ENCODE measurements around the gene USP33. TPM values are rescaled to one million over a fixed set of nuclear protein-coding genes. Genes with fewer than 3 reads are reported as not detected.

Gene USP33
- total and polyA plus RNA-seq, 2 of the 13 experiments (the other 11 are each of a cell fraction or from before 2014, with no cell fraction given) = 32.0 to 49.1 TPM

GRCh38 chr1:77762072-77762476, 2.4 kb upstream of the USP33 start:
- Histone ChIP-seq H3K27me3 (ENCODE audit: control insufficient read depth in 1 of 2, insufficient read depth in 2 of 2, low read length in 2 of 2) (peaks cover 0 to 1% of the 10 kb centered on the region in 2 experiments; a peak in 1 of 5 replicates), H2AFZ (ENCODE audit: low read length) (no peak overlapping the region), H3K36me3 (replicated peaks in 1 of 2; ENCODE audit: control insufficient read depth in 1 of 2, insufficient read depth in 2 of 2, low read length in 2 of 2) (no peaks in the 10 kb centered on the region), H4K20me1 (ENCODE audit: insufficient read depth, low read length) (peaks cover 11% of the 10 kb centered on the region; the same call in 1 of the 2 replicates), H3K4me1 (ENCODE audit: insufficient read depth, low read length) (peaks cover 16% of the 10 kb centered on the region), H3K9me3 (ENCODE audit: low read length) (no peaks in the 10 kb centered on the region), H3K27ac (ENCODE audit: extremely low read length, insufficient read depth, low read length) (no peak overlapping the region), H3K9ac (ENCODE audit: insufficient read depth, low read depth, low read length) (no peak overlapping the region), H3K79me2 (ENCODE audit: insufficient read depth, low read length) (peaks cover 18% of the 10 kb centered on the region), H3K4me3 (replicated peaks in 1 of 3; ENCODE audit: insufficient read depth in 1 of 3, low read depth in 2 of 3, low read length in 3 of 3) (no peak overlapping the region), H3K4me2 (ENCODE audit: low read depth, low read length) (no peak overlapping the region)
- ATAC-seq (no peak), FAIRE-seq (no peak), DNase-seq (ENCODE audit: low spot score) (peak; percentile 33)
- ChIA-PET POLR2A (no interaction called here), CTCF (ENCODE audit: low intra/inter-chr PET ratio, low total read pairs) (no interaction called here)
- no TSS peak for BruUV-seq (replicated peaks)
- in situ Hi-C loops (cut with HindIII; ENCODE audit: extremely low pct_ligation_motif_present, low pct_unique_long_range_greater_than_20kb) (no loop called here), intact Hi-C loops (cut with micrococcal nuclease; ENCODE audit: unreplicated experiment) (no loop called here)
- TF ChIP-seq, protein P1, sequence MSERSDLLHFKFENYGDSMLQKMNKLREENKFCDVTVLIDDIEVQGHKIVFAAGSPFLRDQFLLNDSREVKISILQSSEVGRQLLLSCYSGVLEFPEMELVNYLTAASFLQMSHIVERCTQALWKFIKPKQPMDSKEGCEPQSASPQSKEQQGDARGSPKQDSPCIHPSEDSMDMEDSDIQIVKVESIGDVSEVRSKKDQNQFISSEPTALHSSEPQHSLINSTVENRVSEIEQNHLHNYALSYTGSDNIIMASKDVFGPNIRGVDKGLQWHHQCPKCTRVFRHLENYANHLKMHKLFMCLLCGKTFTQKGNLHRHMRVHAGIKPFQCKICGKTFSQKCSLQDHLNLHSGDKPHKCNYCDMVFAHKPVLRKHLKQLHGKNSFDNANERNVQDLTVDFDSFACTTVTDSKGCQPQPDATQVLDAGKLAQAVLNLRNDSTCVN (CRISPR knock-in tag; IDR thresholded peaks at IDR 0.05; ENCODE audit: borderline replicate concordance) = peak; percentile 100
- no peak for TF ChIP-seq CBX5 (CRISPR knock-in tag; IDR thresholded peaks at IDR 0.05; ENCODE audit: borderline replicate concordance)
- peak; percentile 46 for TF ChIP-seq MAFF (IDR thresholded peaks at IDR 0.05; ENCODE audit: low read depth, low read length)
- peak; percentile 18 to 41; a peak in 2 of 4 replicates for TF ChIP-seq MAFK (conservative IDR thresholded peaks at IDR 0.05 in 1 of 2, IDR thresholded peaks at IDR 0.05 in 1 of 2; ENCODE audit: low read length in 2 of 2)
- TF ChIP-seq FOXC1 (CRISPR knock-in tag; IDR thresholded peaks at IDR 0.05; ENCODE audit: borderline replicate concordance) = no peak
- no peak for TF ChIP-seq ZC3H4 (CRISPR knock-in tag; IDR thresholded peaks at IDR 0.05; ENCODE audit: borderline replicate concordance)
- peak; percentile 94; the same call in 1 of the 2 replicates for TF ChIP-seq ARNT (IDR thresholded peaks at IDR 0.05)
- no peak for TF ChIP-seq CREB1 (IDR thresholded peaks at IDR 0.05)
- TF ChIP-seq CREB1 (CRISPR knock-in tag; IDR thresholded peaks at IDR 0.05) = 0 out of 2 replicates have a peak, but pooled peaks have one; percentile 36
- no peak for TF ChIP-seq ZNF367 (CRISPR knock-in tag; IDR thresholded peaks at IDR 0.05; ENCODE audit: borderline replicate concordance)
- TF ChIP-seq FOSL2 (CRISPR knock-in tag; IDR thresholded peaks at IDR 0.05) = peak; percentile 84
- TF ChIP-seq ZNF782 (CRISPR knock-in tag; IDR thresholded peaks at IDR 0.05; ENCODE audit: borderline replicate concordance) = no peak
- 5% methylated on average over 1 of the region's 1 CpG for WGBS (ENCODE audit: low lambda C conversion rate)
